Neural progenitor cell (in vitro differentiated cells): ENCODE data around the gene LAPTM4A. TPM values are rescaled to one million over a fixed set of nuclear protein-coding genes. Genes with fewer than 3 reads are reported as not detected.

Source experiments
- DNase-seq: peaks from one replicate; pipeline ENCODE4 v3.0.0-alpha.2; 2016; ENCODE audit warnings: low spot score
- H2AFZ ChIP-seq: fragments of 200-600 bp; sonication (generic); replicated peaks from 2 replicates; pipeline ENCODE4 v1.6.1; 2016; ENCODE audit warnings: antibody characterized with exemption
- H3F3A ChIP-seq: fragments of 200-600 bp; sonication (generic); 2 replicates; pipeline ENCODE4 v1.6.1; 2016; ENCODE audit warnings: antibody characterized with exemption, low read depth
- H3K27ac ChIP-seq: fragments of 200-600 bp; sonication (generic); 2 replicates; pipeline ENCODE4 v1.5.1; 2016; ENCODE audit warnings: mild to moderate bottlenecking
- H3K27me3 ChIP-seq: fragments of 200-600 bp; sonication (generic); 2 replicates; pipeline ENCODE4 v1.6.1; 2016; ENCODE audit warnings: mild to moderate bottlenecking, moderate library complexity
- H3K36me3 ChIP-seq: fragments of 200-600 bp; sonication (generic); 2 replicates; pipeline ENCODE4 v1.5.1; 2016
- H3K4me1 ChIP-seq: fragments of 200-600 bp; sonication (generic); 2 replicates; pipeline ENCODE4 v1.6.1; 2016; ENCODE audit warnings: mixed run types
- H3K4me2 ChIP-seq: fragments of 200-600 bp; sonication (generic); 2 replicates; pipeline ENCODE4 v1.6.1; 2016
- H3K4me3 ChIP-seq: fragments of 200-600 bp; sonication (generic); 2 replicates; pipeline ENCODE4 v1.5.1; 2016
- H3K79me2 ChIP-seq: fragments of 200-600 bp; sonication (generic); 2 replicates; pipeline ENCODE4 v1.6.1; 2016; ENCODE audit warnings: low read depth
- H3K9ac ChIP-seq: fragments of 200-600 bp; sonication (generic); 2 replicates; pipeline ENCODE4 v1.6.1; 2016
- H3K9me3 ChIP-seq: fragments of 200-600 bp; sonication (generic); 2 replicates; pipeline ENCODE4 v1.5.1; 2016; ENCODE audit warnings: low read depth
- H4K20me1 ChIP-seq: fragments of 200-600 bp; sonication (generic); 2 replicates; pipeline ENCODE4 v1.6.1; 2016; ENCODE audit warnings: low read depth
- H3K27ac Mint-ChIP-seq: 3 replicates; pipeline ENCODE4 v1.8.0; 2021; ENCODE audit warnings: mixed read lengths
- H3K27me3 Mint-ChIP-seq: 2 replicates; pipeline ENCODE4 v1.8.0; 2022; ENCODE audit warnings: low read depth, mild to moderate bottlenecking, inconsistent platforms, moderate library complexity, mixed read lengths; ENCODE audit not compliant: insufficient read depth
- H3K36me3 Mint-ChIP-seq: 3 replicates; pipeline ENCODE4 v1.8.0; 2021; ENCODE audit warnings: mixed read lengths
- H3K4me1 Mint-ChIP-seq: 3 replicates; pipeline ENCODE4 v1.8.0; 2021; ENCODE audit warnings: mixed read lengths
- H3K4me3 Mint-ChIP-seq: 3 replicates; pipeline ENCODE4 v1.8.0; 2021; ENCODE audit warnings: mild to moderate bottlenecking, moderate library complexity, mixed read lengths
- H3K9me3 Mint-ChIP-seq: 3 replicates; pipeline ENCODE4 v1.8.0; 2020; ENCODE audit warnings: mixed read lengths
- CTCF ChIP-seq: fragments of 200-600 bp; sonication (generic); IDR thresholded peaks from 2 replicates; pipeline ENCODE4 v1.5.1; 2017; ENCODE audit warnings: antibody characterized with exemption, mild to moderate bottlenecking
- EZH2 ChIP-seq: fragments of 200-600 bp; sonication (generic); IDR thresholded peaks from 2 replicates; pipeline ENCODE4 v1.6.1; 2017; ENCODE audit warnings: antibody characterized with exemption, mild to moderate bottlenecking, moderate library complexity
- EZH2phosphoT487 ChIP-seq: fragments of 200-600 bp; sonication (generic); IDR thresholded peaks from 2 replicates; pipeline ENCODE4 v1.6.1; 2017; ENCODE audit warnings: antibody characterized with exemption
- total RNA-seq: library from RNA; depleted of rRNA; stranded (reverse); fragments of >200 nt; gene quantifications from 2 replicates; pipeline ENCODE4 v1.2.3, GENCODE V29; 2015; ENCODE audit warnings: low replicate concordance

Gene LAPTM4A
- total RNA-seq, 1 donor from 2014 or later = 205 TPM

GRCh38 chr2:20054119-20054518 is 2.7 kb upstream of the LAPTM4A start:
- Mint-ChIP-seq H3K36me3 (peaks cover 2% of the 10 kb centered on the region), H3K27ac (no peak overlapping the region), H3K4me3 (no peak overlapping the region), H3K27me3 (no peaks in the 10 kb centered on the region), H3K4me1 (peaks cover 9% of the 10 kb centered on the region), H3K9me3 (no peaks in the 10 kb centered on the region)
- peaks cover 8% of the 10 kb centered on the region for H4K20me1 ChIP-seq
- DNase-seq = no peak
- H3K9me3 ChIP-seq = no peaks in the 10 kb centered on the region
- H3K9ac ChIP-seq = no peak overlapping the region
- H3F3A ChIP-seq = peaks cover 29% of the 10 kb centered on the region
- no peaks in the 10 kb centered on the region for H3K36me3 ChIP-seq
- H3K27ac ChIP-seq = no peak overlapping the region
- H3K4me3 ChIP-seq = no peak overlapping the region
- H3K79me2 ChIP-seq = peaks cover 23% of the 10 kb centered on the region
- H2AFZ ChIP-seq = no peak overlapping the region
- peaks cover 14% of the 10 kb centered on the region for H3K4me1 ChIP-seq
- TF ChIP-seq CTCF (no peak), EZH2phosphoT487 (no peak), EZH2 (no peak)
- peaks cover 10% of the 10 kb centered on the region for H3K27me3 ChIP-seq
- no peak overlapping the region for H3K4me2 ChIP-seq

GRCh38 chr2:20052861-20053281 is 1.4 kb upstream of the LAPTM4A start:
- Histone ChIP-seq H3K27me3 (peaks cover 9% of the 10 kb centered on the region), H3K4me2 (peak overlapping the region; percentile 73), H2AFZ (peak overlapping the region; percentile 94), H3K27ac (no peak overlapping the region), H3K9ac (no peak overlapping the region), H3K9me3 (no peaks in the 10 kb centered on the region), H3K36me3 (no peaks in the 10 kb centered on the region), H4K20me1 (peaks cover 21% of the 10 kb centered on the region), H3K4me3 (peak overlapping the region; percentile 92), H3K4me1 (peaks cover 27% of the 10 kb centered on the region), H3F3A (peaks cover 40% of the 10 kb centered on the region), H3K79me2 (peaks cover 36% of the 10 kb centered on the region)
- Mint-ChIP-seq H3K36me3 (peaks cover 2% of the 10 kb centered on the region), H3K4me1 (peaks cover 18% of the 10 kb centered on the region), H3K27ac (no peak overlapping the region), H3K4me3 (no peak overlapping the region), H3K9me3 (no peaks in the 10 kb centered on the region), H3K27me3 (no peaks in the 10 kb centered on the region)
- DNase-seq = no peak
- TF ChIP-seq EZH2phosphoT487 = no peak

GRCh38 chr2:20052229-20052851 is 912 bp upstream of the LAPTM4A start:
- Histone ChIP-seq H3K4me1 (peaks cover 30% of the 10 kb centered on the region), H3K36me3 (no peaks in the 10 kb centered on the region), H3K4me3 (peak overlapping the region; percentile 92), H3K4me2 (peak overlapping the region; percentile 73), H3K9ac (peak overlapping the region; percentile 48), H3K79me2 (peaks cover 40% of the 10 kb centered on the region), H3K9me3 (no peaks in the 10 kb centered on the region), H4K20me1 (peaks cover 24% of the 10 kb centered on the region), H3K27me3 (peaks cover 3% of the 10 kb centered on the region), H2AFZ (peak overlapping the region; percentile 94), H3F3A (peaks cover 40% of the 10 kb centered on the region), H3K27ac (peak overlapping the region; percentile 91)
- Mint-ChIP-seq H3K4me1 (peaks cover 21% of the 10 kb centered on the region), H3K27me3 (no peaks in the 10 kb centered on the region), H3K36me3 (peaks cover 5% of the 10 kb centered on the region), H3K4me3 (no peak overlapping the region), H3K9me3 (no peaks in the 10 kb centered on the region), H3K27ac (no peak overlapping the region)
- TF ChIP-seq EZH2 = no peak
- no peak for TF ChIP-seq EZH2phosphoT487
- no peak for TF ChIP-seq CTCF
- no peak for DNase-seq
